HCT116 (cell line): ENCODE measurements around the gene DENND1A.

Source experiments
- CEBPB ChIP-seq: IDR thresholded peaks from 2 replicates; pipeline ENCODE4 v1.6.1; 2012; ENCODE audit warnings: low read depth
- EZH2phosphoT487 ChIP-seq: fragments of 200-600 bp; IDR thresholded peaks from 2 replicates; pipeline ENCODE4 v1.6.1; 2018; ENCODE audit warnings: antibody characterized with exemption, borderline replicate concordance
- FOSL1 ChIP-seq: IDR thresholded peaks from 2 replicates; pipeline ENCODE4 v1.6.1; 2012; ENCODE audit warnings: low read depth
- JUND ChIP-seq: IDR thresholded peaks from 2 replicates; pipeline ENCODE4 v1.6.1; 2012
- MAX ChIP-seq: IDR thresholded peaks from 2 replicates; pipeline ENCODE4 v1.6.1; 2012
- POLR2AphosphoS5 ChIP-seq: IDR thresholded peaks from 2 replicates; pipeline ENCODE4 v1.6.1; 2011; ENCODE audit warnings: mild to moderate bottlenecking, low read depth, low read length, moderate library complexity
- TF ChIP-seq, protein P1 (sequence below): IDR thresholded peaks from 2 replicates; pipeline ENCODE4 v1.6.1; 2012; ENCODE audit warnings: low read depth
- TF ChIP-seq, protein P2 (sequence below), 3 experiments: fragments of 200-600 bp in 1 of 3; sonication (generic) in 1 of 3; IDR thresholded peaks in 2 of 3; conservative IDR thresholded peaks in 1 of 3; 2 replicates each; pipeline ENCODE4 v1.5.1; 2012 to 2017; ENCODE audit warnings: low read depth in 2 of 3, low read length in 2 of 3, antibody characterized with exemption in 1 of 3, borderline replicate concordance in 1 of 3, control low read depth in 1 of 3, mild to moderate bottlenecking in 1 of 3, mixed read lengths in 1 of 3, mixed run types in 1 of 3, moderate library complexity in 1 of 3; ENCODE audit not compliant: insufficient read depth in 1 of 3

- TF ChIP-seq, protein P1, sequence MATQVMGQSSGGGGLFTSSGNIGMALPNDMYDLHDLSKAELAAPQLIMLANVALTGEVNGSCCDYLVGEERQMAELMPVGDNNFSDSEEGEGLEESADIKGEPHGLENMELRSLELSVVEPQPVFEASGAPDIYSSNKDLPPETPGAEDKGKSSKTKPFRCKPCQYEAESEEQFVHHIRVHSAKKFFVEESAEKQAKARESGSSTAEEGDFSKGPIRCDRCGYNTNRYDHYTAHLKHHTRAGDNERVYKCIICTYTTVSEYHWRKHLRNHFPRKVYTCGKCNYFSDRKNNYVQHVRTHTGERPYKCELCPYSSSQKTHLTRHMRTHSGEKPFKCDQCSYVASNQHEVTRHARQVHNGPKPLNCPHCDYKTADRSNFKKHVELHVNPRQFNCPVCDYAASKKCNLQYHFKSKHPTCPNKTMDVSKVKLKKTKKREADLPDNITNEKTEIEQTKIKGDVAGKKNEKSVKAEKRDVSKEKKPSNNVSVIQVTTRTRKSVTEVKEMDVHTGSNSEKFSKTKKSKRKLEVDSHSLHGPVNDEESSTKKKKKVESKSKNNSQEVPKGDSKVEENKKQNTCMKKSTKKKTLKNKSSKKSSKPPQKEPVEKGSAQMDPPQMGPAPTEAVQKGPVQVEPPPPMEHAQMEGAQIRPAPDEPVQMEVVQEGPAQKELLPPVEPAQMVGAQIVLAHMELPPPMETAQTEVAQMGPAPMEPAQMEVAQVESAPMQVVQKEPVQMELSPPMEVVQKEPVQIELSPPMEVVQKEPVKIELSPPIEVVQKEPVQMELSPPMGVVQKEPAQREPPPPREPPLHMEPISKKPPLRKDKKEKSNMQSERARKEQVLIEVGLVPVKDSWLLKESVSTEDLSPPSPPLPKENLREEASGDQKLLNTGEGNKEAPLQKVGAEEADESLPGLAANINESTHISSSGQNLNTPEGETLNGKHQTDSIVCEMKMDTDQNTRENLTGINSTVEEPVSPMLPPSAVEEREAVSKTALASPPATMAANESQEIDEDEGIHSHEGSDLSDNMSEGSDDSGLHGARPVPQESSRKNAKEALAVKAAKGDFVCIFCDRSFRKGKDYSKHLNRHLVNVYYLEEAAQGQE: no peak
- TF ChIP-seq MAX: no peak
- TF ChIP-seq, protein P2, sequence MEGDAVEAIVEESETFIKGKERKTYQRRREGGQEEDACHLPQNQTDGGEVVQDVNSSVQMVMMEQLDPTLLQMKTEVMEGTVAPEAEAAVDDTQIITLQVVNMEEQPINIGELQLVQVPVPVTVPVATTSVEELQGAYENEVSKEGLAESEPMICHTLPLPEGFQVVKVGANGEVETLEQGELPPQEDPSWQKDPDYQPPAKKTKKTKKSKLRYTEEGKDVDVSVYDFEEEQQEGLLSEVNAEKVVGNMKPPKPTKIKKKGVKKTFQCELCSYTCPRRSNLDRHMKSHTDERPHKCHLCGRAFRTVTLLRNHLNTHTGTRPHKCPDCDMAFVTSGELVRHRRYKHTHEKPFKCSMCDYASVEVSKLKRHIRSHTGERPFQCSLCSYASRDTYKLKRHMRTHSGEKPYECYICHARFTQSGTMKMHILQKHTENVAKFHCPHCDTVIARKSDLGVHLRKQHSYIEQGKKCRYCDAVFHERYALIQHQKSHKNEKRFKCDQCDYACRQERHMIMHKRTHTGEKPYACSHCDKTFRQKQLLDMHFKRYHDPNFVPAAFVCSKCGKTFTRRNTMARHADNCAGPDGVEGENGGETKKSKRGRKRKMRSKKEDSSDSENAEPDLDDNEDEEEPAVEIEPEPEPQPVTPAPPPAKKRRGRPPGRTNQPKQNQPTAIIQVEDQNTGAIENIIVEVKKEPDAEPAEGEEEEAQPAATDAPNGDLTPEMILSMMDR (IDR thresholded peaks at IDR 0.05 in 2 of 3, conservative IDR thresholded peaks at IDR 0.05 in 1 of 3; ENCODE audit: borderline replicate concordance in 1 of 3, insufficient read depth in 1 of 3, low read depth in 2 of 3, low read length in 2 of 3): no peak
- no peak for TF ChIP-seq EZH2phosphoT487
- TF ChIP-seq JUND: no peak
- no peak for TF ChIP-seq POLR2AphosphoS5
- no peak for TF ChIP-seq FOSL1
- no peak for TF ChIP-seq CEBPB
These were observed 216.6 kb downstream of the DENND1A start for GRCh38 chr9:123713282-123713681.
